ENCODE data around the gene PTGIS.

DNA sequence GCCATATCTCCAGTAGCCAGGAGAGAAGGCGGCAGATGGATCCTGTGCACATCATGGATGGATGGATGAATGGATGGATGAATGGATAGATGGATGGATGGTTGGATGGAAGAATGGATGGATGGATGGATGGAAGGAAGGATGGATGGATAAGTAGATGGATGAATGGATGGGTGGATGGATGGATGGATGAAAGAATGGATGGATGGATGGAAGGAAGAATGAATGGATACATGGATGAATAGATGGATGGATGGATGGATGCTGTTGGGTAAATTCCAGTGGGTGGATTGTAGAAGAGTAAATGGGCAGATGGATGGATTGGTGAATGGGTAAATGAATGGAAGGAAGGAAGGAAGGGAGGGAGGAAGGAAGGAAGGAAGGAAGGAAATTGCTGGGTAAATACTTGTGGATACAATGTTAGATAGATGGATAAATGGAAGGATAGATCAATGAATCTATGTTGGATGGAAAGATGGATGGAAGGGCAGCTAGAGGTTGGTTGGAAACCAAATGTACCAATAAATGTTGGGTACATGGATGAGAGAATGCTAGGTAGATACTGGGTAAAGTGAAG, 19.5 kb downstream of the PTGIS start:
- TF ChIP-seq POLR2AphosphoS5 (IDR thresholded peaks at IDR 0.05; ENCODE audit: insufficient read depth, low read depth, low read length), result no peak
- TF ChIP-seq EZH2 (IDR thresholded peaks at IDR 0.05; ENCODE audit: borderline replicate concordance, low read depth, low read length, severe bottlenecking), result no peak
- no peak for TF ChIP-seq CTCF (IDR thresholded peaks at IDR 0.05; ENCODE audit: extremely low read depth in 1 of 2, insufficient read depth in 1 of 2, low read depth in 1 of 2, low read length in 2 of 2)
- TF ChIP-seq JUN (IDR thresholded peaks at IDR 0.05; ENCODE audit: borderline replicate concordance, insufficient read depth, insufficient read length, low read depth), result no peak
